Muscle layer of colon (tissue), 2 donors: ENCODE measurements around the gene GLYATL1.

Experiments used
- H3K27ac ChIP-seq: one replicate; pipeline ENCODE4 v1.7.0; 2013; ENCODE audit warnings: low read depth, mild to moderate bottlenecking, low read length, moderate library complexity
- H3K27me3 ChIP-seq, 2 donors: one replicate each; pipeline ENCODE4 v1.7.0; 2013; ENCODE audit warnings: low read length in 2 of 2, mild to moderate bottlenecking in 2 of 2; ENCODE audit not compliant: insufficient read depth in 2 of 2, control insufficient read depth in 1 of 2
- H3K36me3 ChIP-seq: one replicate; pipeline ENCODE4 v1.7.0; 2013; ENCODE audit warnings: mild to moderate bottlenecking, low read length; ENCODE audit not compliant: insufficient read depth
- H3K4me1 ChIP-seq: one replicate; pipeline ENCODE4 v1.7.0; 2013; ENCODE audit warnings: mild to moderate bottlenecking, low read length; ENCODE audit not compliant: insufficient read depth
- H3K4me3 ChIP-seq, 2 donors: one replicate each; pipeline ENCODE4 v1.7.0; 2013; ENCODE audit warnings: low read length in 2 of 2, low read depth in 1 of 2, mild to moderate bottlenecking in 1 of 2, moderate library complexity in 1 of 2
- H3K9ac ChIP-seq: one replicate; pipeline ENCODE4 v1.7.0; 2013; ENCODE audit warnings: low read length
- H3K9me3 ChIP-seq: one replicate; pipeline ENCODE4 v1.7.0; 2013; ENCODE audit warnings: mild to moderate bottlenecking, low read length
- donor health status: abdominal sarcoma.
- donor health status: Adenocarcinoma of cecum.

GLYATL1 gene

GRCh38 chr11:58927393-58928106 lies 11.7 kb upstream of the GLYATL1 start:
- H3K9me3 ChIP-seq, result no peaks in the 10 kb centered on the region
- peaks cover 4% of the 10 kb centered on the region in 2 donors for H3K27me3 ChIP-seq
- no peak overlapping the region for H3K27ac ChIP-seq
- no peak overlapping the region for H3K9ac ChIP-seq
- H3K4me3 ChIP-seq, result no peak overlapping the region
- peaks cover 10% of the 10 kb centered on the region for H3K4me1 ChIP-seq
- H3K36me3 ChIP-seq, result no peaks in the 10 kb centered on the region

GRCh38 chr11:58928107-58928499 lies 11.2 kb upstream of the GLYATL1 start:
- Histone ChIP-seq H3K4me1 (peaks cover 10% of the 10 kb centered on the region), H3K9ac (no peak overlapping the region), H3K9me3 (no peaks in the 10 kb centered on the region), H3K4me3 (no peak overlapping the region), H3K27me3 (peaks cover 4% of the 10 kb centered on the region in 2 donors), H3K27ac (no peak overlapping the region), H3K36me3 (no peaks in the 10 kb centered on the region)

- H3K4me3 ChIP-seq, result no peak overlapping the region
- no peak overlapping the region for H3K27ac ChIP-seq
- H3K27me3 ChIP-seq, result peaks cover 4% of the 10 kb centered on the region in 2 donors
- H3K9ac ChIP-seq, result no peak overlapping the region
- peaks cover 10% of the 10 kb centered on the region for H3K4me1 ChIP-seq
- no peaks in the 10 kb centered on the region for H3K9me3 ChIP-seq
- no peaks in the 10 kb centered on the region for H3K36me3 ChIP-seq
These were observed 10.6 kb upstream of the GLYATL1 start for GRCh38 chr11:58928691-58929090.

- no peak overlapping the region for H3K4me3 ChIP-seq
- no peaks in the 10 kb centered on the region for H3K9me3 ChIP-seq
- H3K27me3 ChIP-seq, result peaks cover 4% of the 10 kb centered on the region in 2 donors
- no peak overlapping the region for H3K27ac ChIP-seq
- no peaks in the 10 kb centered on the region for H3K36me3 ChIP-seq
- H3K4me1 ChIP-seq, result peaks cover 10% of the 10 kb centered on the region
- H3K9ac ChIP-seq, result no peak overlapping the region
These were observed 8.4 kb upstream of the GLYATL1 start for GRCh38 chr11:58930926-58931325.

- Histone ChIP-seq H3K9ac (no peak overlapping the region), H3K27me3 (peaks cover 4% of the 10 kb centered on the region in 2 donors), H3K36me3 (no peaks in the 10 kb centered on the region), H3K4me3 (no peak overlapping the region), H3K4me1 (no peaks in the 10 kb centered on the region), H3K9me3 (no peaks in the 10 kb centered on the region), H3K27ac (no peak overlapping the region)
These were observed 5.6 kb upstream of the GLYATL1 start for GRCh38 chr11:58933661-58934060.

- Histone ChIP-seq H3K4me3 (no peak overlapping the region), H3K27ac (no peak overlapping the region), H3K9me3 (no peaks in the 10 kb centered on the region), H3K9ac (no peak overlapping the region), H3K27me3 (peaks cover 0 to 1% of the 10 kb centered on the region in 2 donors), H3K36me3 (no peaks in the 10 kb centered on the region), H3K4me1 (no peaks in the 10 kb centered on the region)
These were observed 4.3 kb upstream of the GLYATL1 start for GRCh38 chr11:58934945-58935513.

- no peak overlapping the region for H3K9ac ChIP-seq
- no peak overlapping the region for H3K27ac ChIP-seq
- no peaks in the 10 kb centered on the region for H3K4me1 ChIP-seq
- H3K27me3 ChIP-seq, result no peaks in the 10 kb centered on the region
- no peak overlapping the region for H3K4me3 ChIP-seq
- H3K36me3 ChIP-seq, result no peaks in the 10 kb centered on the region
- H3K9me3 ChIP-seq, result no peaks in the 10 kb centered on the region
These were observed 890 bp upstream of the GLYATL1 start for GRCh38 chr11:58938398-58938797.

GRCh38 chr11:58940028-58940427 lies 740 bp downstream of the GLYATL1 start:
- Histone ChIP-seq H3K27ac (no peak overlapping the region), H3K27me3 (no peaks in the 10 kb centered on the region), H3K36me3 (no peaks in the 10 kb centered on the region), H3K4me1 (no peaks in the 10 kb centered on the region), H3K9ac (no peak overlapping the region), H3K9me3 (no peaks in the 10 kb centered on the region), H3K4me3 (no peak overlapping the region)

GRCh38 chr11:58941838-58942237 lies 2.5 kb downstream of the GLYATL1 start:
- H3K4me1 ChIP-seq, result no peaks in the 10 kb centered on the region

GRCh38 chr11:58945663-58946062 lies 6.4 kb downstream of the GLYATL1 start:
- Histone ChIP-seq H3K9ac (no peak overlapping the region), H3K27me3 (no peaks in the 10 kb centered on the region), H3K27ac (no peak overlapping the region), H3K4me3 (no peak overlapping the region), H3K36me3 (no peaks in the 10 kb centered on the region), H3K9me3 (no peaks in the 10 kb centered on the region), H3K4me1 (no peaks in the 10 kb centered on the region)

More at GRCh38 chr11:58941838-58942237, 2.5 kb downstream of the GLYATL1 start:
- Histone ChIP-seq H3K27ac (no peak overlapping the region), H3K4me3 (no peak overlapping the region), H3K9me3 (no peaks in the 10 kb centered on the region), H3K27me3 (no peaks in the 10 kb centered on the region), H3K9ac (no peak overlapping the region), H3K36me3 (no peaks in the 10 kb centered on the region)

- no peaks in the 10 kb centered on the region for H3K36me3 ChIP-seq
- H3K9ac ChIP-seq, result no peak overlapping the region
- no peaks in the 10 kb centered on the region for H3K4me1 ChIP-seq
- H3K27ac ChIP-seq, result no peak overlapping the region
- no peaks in the 10 kb centered on the region for H3K27me3 ChIP-seq
- no peak overlapping the region for H3K4me3 ChIP-seq
- H3K9me3 ChIP-seq, result no peaks in the 10 kb centered on the region
These were observed 9.9 kb downstream of the GLYATL1 start for GRCh38 chr11:58949184-58949583.

GRCh38 chr11:58957922-58958321 lies 18.6 kb downstream of the GLYATL1 start:
- H3K9me3 ChIP-seq, result no peaks in the 10 kb centered on the region
- H3K4me1 ChIP-seq, result no peaks in the 10 kb centered on the region
- H3K27ac ChIP-seq, result no peak overlapping the region
- H3K9ac ChIP-seq, result no peak overlapping the region
- no peak overlapping the region for H3K4me3 ChIP-seq
- H3K36me3 ChIP-seq, result no peaks in the 10 kb centered on the region
- H3K27me3 ChIP-seq, result no peaks in the 10 kb centered on the region
